NB4 (cell line): ENCODE measurements around the gene CPD.

Source experiments
- MYC ChIP-seq: IDR thresholded peaks from 2 replicates; pipeline ENCODE4 v1.6.1; 2011; ENCODE audit warnings: low read depth, low read length
- POLR2A ChIP-seq: IDR thresholded peaks from 2 replicates; pipeline ENCODE4 v1.6.1; 2011; ENCODE audit warnings: mild to moderate bottlenecking; ENCODE audit not compliant: insufficient read length; ENCODE audit errors: extremely low read depth
- TF ChIP-seq, protein P1 (sequence below): IDR thresholded peaks from one replicate; pipeline ENCODE4 v1.5.1; 2012; ENCODE audit warnings: low read depth, low read length
- TF ChIP-seq, protein P2 (sequence below): IDR thresholded peaks from 2 replicates; pipeline ENCODE4 v1.6.1; 2011; ENCODE audit warnings: low read depth, low read length

DNA sequence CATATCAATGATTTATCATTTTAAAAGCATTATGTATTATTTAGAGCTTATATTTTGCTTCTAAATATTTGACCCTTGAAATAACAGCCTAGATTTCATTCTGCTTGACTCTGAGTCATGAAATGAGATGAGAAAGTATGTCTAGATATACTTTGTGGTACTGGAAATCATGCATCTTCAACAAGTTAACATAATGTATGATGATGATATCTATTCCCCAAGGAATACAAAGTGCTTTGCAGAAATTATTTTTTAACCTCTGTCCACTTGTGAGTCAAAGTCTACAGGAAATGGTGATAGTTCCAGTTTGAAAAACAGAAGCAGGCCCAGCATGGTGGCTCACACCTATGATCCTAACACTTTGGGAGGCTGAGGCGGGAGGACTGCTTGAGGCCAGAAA is 134.6 kb downstream of the CPD start:
- TF ChIP-seq, protein P1, sequence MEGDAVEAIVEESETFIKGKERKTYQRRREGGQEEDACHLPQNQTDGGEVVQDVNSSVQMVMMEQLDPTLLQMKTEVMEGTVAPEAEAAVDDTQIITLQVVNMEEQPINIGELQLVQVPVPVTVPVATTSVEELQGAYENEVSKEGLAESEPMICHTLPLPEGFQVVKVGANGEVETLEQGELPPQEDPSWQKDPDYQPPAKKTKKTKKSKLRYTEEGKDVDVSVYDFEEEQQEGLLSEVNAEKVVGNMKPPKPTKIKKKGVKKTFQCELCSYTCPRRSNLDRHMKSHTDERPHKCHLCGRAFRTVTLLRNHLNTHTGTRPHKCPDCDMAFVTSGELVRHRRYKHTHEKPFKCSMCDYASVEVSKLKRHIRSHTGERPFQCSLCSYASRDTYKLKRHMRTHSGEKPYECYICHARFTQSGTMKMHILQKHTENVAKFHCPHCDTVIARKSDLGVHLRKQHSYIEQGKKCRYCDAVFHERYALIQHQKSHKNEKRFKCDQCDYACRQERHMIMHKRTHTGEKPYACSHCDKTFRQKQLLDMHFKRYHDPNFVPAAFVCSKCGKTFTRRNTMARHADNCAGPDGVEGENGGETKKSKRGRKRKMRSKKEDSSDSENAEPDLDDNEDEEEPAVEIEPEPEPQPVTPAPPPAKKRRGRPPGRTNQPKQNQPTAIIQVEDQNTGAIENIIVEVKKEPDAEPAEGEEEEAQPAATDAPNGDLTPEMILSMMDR: no peak
- TF ChIP-seq POLR2A: no peak
- TF ChIP-seq MYC: no peak
- TF ChIP-seq, protein P2, sequence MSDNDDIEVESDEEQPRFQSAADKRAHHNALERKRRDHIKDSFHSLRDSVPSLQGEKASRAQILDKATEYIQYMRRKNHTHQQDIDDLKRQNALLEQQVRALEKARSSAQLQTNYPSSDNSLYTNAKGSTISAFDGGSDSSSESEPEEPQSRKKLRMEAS: no peak
